ENCODE results near the gene NHERF2. TPM values are rescaled to one million over a fixed set of nuclear protein-coding genes. Genes with fewer than 3 reads are reported as not detected.

The NHERF2 gene
- total RNA-seq, 3 donors from 2014 or later = 54.5 to 65.4 (median 60.0) TPM

DNA sequence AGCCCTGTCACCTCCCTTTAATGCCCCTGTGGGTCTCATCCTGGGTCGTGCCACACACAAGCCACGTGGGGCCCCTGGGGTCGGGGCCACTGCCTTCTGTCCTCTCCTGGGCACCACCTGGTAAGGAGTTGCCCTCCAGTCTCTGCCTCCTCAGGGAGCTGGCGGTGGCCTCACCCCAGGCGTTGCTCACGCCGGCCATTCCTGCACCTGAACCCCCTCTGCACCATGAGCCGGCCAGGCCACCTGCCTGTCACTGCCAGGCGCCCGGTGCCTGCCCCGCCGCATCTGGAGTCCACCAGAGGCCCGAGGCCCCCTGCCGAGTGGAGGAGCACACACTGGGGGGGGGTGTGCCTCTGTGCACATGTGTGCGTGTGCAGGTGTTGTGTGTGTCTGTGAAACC lies 10.4 kb downstream of the NHERF2 start:
- no peak for ATAC-seq
- no peak for TF ChIP-seq CTCF (IDR thresholded peaks at IDR 0.05)
- Histone ChIP-seq H3K9me3 (no peaks in the 10 kb centered on the region), H3K4me1 (ENCODE audit: low read depth) (peaks cover 46% of the 10 kb centered on the region), H3K4me3 (no peak overlapping the region), H3K36me3 (ENCODE audit: low read depth) (no peaks in the 10 kb centered on the region)
- DNase-seq = no peak
- intact Hi-C loops (cut with DNase I, micrococcal nuclease) = no loop called here

GRCh38 chr16:2037647-2038381 lies 11.1 kb downstream of the NHERF2 start:
- no peak overlapping the region for H3K4me3 ChIP-seq
- no peaks in the 10 kb centered on the region for H3K36me3 ChIP-seq (ENCODE audit: low read depth)
- TF ChIP-seq CTCF (IDR thresholded peaks at IDR 0.05) = no peak
- intact Hi-C loops (cut with DNase I, micrococcal nuclease) = no loop called here
- no peaks in the 10 kb centered on the region for H3K9me3 ChIP-seq
- no peak for DNase-seq
- H3K4me1 ChIP-seq (ENCODE audit: low read depth) = peaks cover 50% of the 10 kb centered on the region
- no peak for ATAC-seq

DNA sequence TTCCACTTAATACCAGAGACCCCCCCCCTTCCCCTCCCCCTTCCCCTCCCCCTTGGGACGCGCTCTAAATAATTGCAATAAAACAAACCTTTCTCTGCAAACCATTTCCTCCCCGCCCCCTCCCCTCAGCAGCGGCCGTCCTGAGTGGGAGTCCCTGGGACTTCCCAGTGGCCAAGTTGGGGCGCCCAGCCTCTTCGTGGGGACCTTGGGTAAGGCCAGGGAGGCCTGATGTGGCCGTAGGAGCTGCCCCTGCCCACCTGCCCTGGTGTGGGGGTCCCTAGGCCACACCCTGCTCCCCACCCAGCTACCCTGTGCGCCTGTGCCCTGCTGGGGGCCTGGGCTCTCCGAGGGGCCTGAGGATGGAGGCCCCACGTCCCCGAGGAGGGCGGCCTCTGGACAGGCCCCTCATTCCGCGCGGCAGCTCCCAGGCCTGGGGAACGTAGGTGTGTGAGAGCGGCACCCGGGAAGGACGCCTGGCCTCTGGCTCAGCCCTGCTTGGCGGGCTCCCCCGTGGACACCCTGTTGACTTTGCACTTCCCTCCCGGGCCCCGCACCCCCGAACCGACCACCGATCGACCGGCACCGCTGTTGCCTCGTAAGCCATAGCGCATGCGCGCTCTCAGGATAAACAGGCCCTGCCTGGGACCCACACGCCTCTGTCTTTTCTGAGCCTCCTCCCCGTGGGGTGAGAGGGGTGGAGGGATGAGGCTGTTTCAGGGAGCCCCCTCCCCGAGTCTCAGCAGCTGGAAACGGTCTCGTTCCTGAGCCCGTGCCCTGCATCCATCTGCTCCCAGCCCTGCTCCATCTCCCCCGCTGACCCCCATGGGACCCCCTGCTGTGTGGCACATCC lies 11.9 kb downstream of the NHERF2 start:
- TF ChIP-seq CTCF (IDR thresholded peaks at IDR 0.05) = no peak
- Histone ChIP-seq H3K9me3 (no peaks in the 10 kb centered on the region), H3K4me1 (ENCODE audit: low read depth) (peaks cover 58% of the 10 kb centered on the region), H3K4me3 (no peak overlapping the region), H3K36me3 (ENCODE audit: low read depth) (no peaks in the 10 kb centered on the region)
- DNase-seq (no peak), ATAC-seq (no peak)
- intact Hi-C loops (cut with DNase I, micrococcal nuclease) = no loop called here

GRCh38 chr16:2039274-2040031 lies 12.8 kb downstream of the NHERF2 start:
- intact Hi-C loops (cut with DNase I, micrococcal nuclease) = no loop called here
- ATAC-seq = peak; percentile 16
- H3K4me1 ChIP-seq (ENCODE audit: low read depth) = peaks cover 66% of the 10 kb centered on the region
- DNase-seq = peak; percentile 76 to 87 (median 80)
- TF ChIP-seq CTCF (IDR thresholded peaks at IDR 0.05) = no peak
- no peaks in the 10 kb centered on the region for H3K9me3 ChIP-seq
- H3K36me3 ChIP-seq (ENCODE audit: low read depth) = no peaks in the 10 kb centered on the region
- H3K4me3 ChIP-seq = no peak overlapping the region

DNA sequence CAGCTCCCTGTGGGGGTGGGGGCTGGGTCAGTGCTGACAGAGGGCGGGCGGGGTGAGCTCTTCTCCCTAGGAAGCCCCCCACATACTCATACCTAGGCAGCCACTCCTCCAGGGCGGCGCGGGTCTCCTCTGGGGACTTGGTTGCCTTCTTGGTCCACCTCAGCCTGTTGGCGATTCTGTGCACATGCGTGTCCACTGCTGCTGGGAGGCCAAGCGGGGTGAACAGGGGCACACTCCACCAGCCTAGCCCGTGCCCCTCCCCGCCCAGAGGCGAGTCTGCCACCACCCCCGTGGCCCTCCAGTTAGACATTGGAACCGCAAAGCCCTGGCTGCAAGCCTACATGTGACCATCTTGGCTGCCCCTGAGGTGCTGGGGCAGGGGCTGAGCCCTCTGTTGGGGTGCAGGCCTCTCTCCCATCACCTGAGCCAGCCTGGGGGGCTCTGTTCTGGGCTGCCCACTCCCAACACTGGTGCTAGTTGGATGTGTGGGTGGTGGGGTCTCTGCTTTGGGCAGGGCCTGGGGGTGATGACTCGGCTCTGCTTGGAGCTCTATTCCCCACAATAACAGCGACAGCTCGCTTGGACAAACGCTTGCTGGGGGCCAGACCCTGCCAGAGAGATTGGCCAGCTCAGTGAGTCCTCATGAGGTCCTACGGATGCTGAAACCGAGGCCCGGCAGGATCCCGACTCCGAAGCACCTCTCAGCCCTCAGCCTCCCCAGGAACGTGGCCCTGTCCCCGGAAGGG lies 13.5 kb downstream of the NHERF2 start:
- H3K4me3 ChIP-seq = no peak overlapping the region
- DNase-seq (no peak), ATAC-seq (no peak)
- no peaks in the 10 kb centered on the region for H3K9me3 ChIP-seq
- intact Hi-C loops (cut with DNase I, micrococcal nuclease) = no loop called here
- H3K36me3 ChIP-seq (ENCODE audit: low read depth) = no peaks in the 10 kb centered on the region
- peaks cover 69% of the 10 kb centered on the region for H3K4me1 ChIP-seq (ENCODE audit: low read depth)
- TF ChIP-seq CTCF (IDR thresholded peaks at IDR 0.05) = no peak
